HG03520 (cell line): Measurements from ENCODE around the gene SNTG2.
"Not testable (repeated sequence)": the region's sequence is repeated elsewhere in the genome, so short reads cannot be mapped to it uniquely, and the experiment has no call there.

Experiments used
- ATAC-seq: cut with Tn5 transposase; IDR thresholded peaks from one replicate; pipeline ENCODE4 v1.9.1; 2021; ENCODE audit warnings: mild to moderate bottlenecking, moderate library complexity; ENCODE audit not compliant: unreplicated experiment

Gene SNTG2

DNA sequence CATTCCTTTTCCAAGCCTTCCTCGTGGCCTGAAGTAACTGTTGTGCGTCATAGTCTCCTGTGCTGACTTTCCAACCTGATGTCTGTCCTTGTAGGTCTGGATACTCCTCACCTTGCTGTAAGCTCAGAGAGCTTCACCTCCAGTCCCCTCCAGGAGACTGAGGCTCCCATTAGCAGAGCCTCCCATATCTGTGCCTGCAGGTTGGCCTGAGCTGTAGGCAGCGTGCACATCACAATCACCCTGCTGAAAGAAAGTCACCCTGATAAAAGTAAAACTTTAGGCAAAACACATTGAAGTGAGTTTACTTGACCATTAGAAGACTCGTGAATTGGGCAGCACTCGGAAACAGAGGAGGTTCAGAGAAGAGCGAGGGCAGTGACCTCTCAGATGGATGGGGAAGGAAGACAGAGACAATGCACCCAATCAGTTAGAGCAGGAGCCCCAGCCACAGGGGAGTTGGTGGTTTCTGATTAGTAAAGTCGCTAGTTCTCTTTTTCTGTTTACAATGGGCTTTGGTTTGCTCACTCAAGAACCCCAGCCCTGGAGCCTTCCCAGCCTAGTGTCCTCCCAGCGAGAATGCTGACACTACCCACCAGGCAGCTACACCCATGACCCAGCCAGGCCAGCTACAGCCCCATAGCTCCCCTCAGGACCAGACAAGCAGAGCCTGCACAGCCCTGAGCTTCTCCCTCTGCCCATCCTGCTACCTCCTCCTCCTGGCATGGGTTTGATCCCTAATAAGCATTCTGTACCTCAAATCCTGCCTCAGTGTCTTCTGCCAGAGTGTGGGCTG is 450.5 kb downstream of the SNTG2 start:
- no peak for ATAC-seq

DNA sequence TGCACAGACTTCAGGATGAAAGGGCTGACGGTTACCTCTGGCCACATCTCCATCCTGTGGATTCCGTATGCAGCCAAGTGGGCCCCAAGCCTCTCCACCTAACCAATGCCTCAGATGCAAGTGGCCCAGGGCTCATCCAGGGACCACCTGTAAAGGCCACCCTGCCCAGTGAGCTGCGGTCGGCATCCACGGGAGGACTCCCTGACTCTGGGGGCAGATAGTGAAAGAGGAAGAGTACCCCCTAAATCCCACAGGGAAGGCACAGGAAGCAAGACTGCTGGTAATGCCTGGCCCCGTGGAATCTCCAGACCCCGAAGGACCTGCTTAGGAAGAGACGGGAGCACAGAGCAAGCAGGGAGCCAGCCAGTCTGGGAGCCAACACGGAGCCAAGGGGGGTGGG is 451.4 kb downstream of the SNTG2 start:
- ATAC-seq = no peak

DNA sequence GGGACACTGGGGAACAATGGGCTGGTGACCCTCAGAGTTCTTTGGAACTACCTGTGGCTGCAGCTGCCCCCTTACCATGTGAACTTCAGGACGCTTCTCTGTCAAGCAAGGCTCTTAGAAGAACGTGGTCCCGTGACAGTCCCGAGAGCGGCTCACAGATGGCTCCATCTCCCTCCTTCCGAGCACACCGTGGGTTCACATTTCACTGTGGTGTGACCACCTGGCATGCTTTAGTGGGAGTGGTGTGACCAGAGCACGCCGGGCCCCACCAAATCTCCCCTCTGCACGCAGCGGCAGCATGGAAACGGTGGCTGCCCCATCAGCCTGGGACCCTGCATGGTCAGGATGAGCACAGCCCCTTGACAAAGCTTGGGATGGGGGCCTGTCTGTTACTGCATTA is 452.9 kb downstream of the SNTG2 start:
- no peak for ATAC-seq

DNA sequence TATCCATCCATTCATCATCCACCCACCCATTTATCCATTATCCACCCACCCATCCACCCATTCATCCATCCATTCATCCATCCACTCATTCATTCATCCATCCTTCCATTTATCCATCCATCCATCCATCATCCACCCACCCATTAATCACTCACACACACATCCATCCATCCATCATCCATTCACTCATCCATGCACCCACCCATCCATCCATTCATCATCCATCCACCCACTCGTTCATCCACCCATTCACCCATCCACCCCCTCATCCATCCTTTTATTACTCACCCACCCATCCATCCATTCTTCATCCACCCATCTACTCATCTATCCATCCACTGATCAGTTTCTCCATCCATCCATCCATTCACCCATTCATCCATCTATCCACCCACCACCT is 454.5 kb downstream of the SNTG2 start:
- no peak for ATAC-seq

GRCh38 chr2:1405967-1406366 is 455.3 kb downstream of the SNTG2 start:
- no peak for ATAC-seq

DNA sequence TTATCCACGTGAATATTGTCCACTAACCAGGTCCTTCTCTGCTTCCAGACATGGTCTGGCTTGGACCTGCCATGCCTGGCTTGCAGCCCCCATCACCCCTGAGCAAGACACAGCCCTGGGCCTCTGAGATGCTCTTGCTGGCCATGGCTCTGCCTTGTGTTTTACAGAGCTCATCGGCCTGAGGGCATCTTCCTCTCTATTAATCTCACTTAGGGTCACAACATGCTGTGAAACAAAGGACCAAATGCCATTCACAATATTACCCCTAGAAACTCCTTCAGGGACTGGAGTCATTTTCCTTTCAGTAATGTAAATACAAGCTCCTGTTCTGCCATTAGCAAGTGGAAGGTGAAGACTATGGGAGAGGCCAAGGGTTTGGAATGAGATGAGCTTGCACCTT is 455.8 kb downstream of the SNTG2 start:
- no peak for ATAC-seq

DNA sequence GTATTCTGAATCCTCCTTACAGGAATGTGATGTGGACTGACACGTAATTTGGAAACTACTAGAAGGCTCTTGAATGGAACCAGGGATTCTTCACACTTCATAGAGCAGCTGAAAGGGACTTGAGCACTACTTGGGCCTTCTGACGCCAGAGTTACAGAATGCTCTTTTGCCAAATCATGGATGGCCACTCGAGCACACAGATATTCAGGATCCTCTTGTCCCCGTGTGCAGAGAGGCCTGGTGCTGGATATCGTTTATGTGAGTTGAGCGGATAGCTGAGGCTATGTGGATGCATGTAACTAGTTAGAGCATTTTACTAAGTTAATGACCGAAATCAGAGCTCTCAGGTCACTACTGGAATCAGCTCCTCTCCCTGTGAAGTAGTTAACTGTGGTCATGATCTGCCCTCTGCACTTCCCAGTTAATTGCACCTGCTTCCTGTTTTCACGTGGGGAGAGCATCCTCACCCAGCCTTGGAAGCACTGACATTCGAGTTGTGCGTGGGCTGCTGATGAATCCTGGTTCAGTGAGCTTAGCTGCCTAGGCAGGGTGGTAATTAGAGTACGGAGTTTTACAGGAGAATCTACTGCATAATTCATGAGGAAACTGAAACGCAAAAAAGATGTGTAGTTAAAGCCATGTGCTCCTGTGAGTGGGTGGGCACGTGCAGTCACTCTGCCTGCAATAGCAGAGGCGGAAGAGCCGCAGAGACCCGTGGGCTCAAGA is 457.5 kb downstream of the SNTG2 start:
- no peak for ATAC-seq

DNA sequence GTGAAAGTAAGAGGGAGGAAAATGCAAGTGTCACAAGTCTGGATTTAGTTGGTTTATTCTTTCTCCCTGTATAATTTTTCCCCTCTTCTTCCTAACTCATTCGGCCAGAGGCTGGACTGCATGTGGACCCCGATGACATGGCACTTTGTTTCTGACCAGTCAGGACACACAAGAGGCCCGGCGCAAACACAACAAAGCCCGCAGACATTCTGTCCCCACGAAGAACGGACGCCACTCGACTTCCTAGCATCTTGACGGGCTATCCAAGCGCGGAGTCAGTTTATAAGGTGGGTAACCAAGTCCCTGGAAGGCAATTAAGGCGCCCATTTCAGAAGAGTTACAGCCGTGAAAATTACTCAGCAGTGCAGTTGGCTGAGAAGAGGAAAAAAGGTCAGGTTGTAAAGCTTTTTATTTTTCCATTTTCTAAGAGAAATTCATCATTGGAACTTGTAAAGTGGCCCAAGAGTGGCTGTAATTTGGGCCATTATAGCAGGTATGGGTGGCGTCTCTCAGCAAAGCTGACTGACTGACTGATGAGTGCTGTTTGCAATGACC is 462.6 kb downstream of the SNTG2 start, which contains the start of gene TPO:
Gene TPO (plus strand): TSS at position 308 of the 555 bp plus-strand sequence. CDS start 946 bp downstream, outside the sequence.
- ATAC-seq = no peak

DNA sequence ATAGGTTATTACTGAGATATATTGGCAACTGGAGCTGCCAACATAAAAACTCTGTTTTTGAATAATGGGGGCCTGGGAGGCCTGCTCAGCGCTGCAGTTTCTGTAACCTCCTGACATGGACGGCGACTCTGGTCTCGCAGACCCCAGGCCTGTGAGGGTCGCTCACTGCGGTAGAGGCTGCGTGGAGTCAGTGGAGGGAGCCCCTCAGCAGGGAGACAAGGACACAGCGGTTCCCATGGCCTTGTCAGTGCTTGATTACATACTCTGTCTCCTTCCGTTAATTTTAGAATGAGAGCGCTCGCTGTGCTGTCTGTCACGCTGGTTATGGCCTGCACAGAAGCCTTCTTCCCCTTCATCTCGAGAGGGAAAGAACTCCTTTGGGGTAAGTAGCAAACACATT is 463.5 kb downstream of the SNTG2 start:
- no peak for ATAC-seq

- ATAC-seq = not testable (repeated sequence)
These were observed 464.3 kb downstream of the SNTG2 start for GRCh38 chr2:1414901-1415300.

DNA sequence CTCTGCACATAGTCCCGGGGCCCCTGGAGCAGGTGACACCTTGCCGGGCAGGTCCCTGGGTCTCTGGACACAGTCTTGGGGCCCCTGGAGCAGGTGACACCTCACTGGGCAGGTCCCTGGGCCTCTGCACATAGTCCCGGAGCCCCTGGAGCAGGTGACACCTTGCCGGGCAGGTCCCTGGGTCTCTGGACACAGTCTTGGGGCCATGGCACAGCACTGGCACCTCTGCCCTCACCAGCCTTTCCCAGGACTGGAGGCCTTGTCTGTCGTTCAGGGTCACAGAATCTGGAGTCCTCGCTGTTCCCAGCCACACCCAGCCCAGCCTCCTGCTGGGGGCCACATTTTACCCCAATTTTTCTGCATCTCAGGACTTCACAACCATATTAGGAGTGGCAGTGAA is 464.9 kb downstream of the SNTG2 start:
- no peak for ATAC-seq
